Measurements from ENCODE around the gene HDAC10. TPM values are rescaled to one million over a fixed set of nuclear protein-coding genes. Genes with fewer than 3 reads are reported as not detected.

Gene HDAC10
- polyA plus RNA-seq, 1 of the 3 experiments (the other 2 are of a cell fraction) = 51.9 TPM

GRCh38 chr22:50294319-50294656, 43.2 kb upstream of the HDAC10 start:
- Histone ChIP-seq H4K20me1 (ENCODE audit: insufficient read depth) (peaks cover 96% of the 10 kb centered on the region), H3K9ac (peak overlapping the region; percentile 68; the same call in 1 of the 2 replicates), H3K9me2 (no peaks in the 10 kb centered on the region), H3K36me3 (replicated peaks in 1 of 2; ENCODE audit: control insufficient read depth in 1 of 2, insufficient read depth in 2 of 2, low read length in 1 of 2) (peaks cover 8 to 17% of the 10 kb centered on the region in 2 experiments), H3K79me2 (ENCODE audit: insufficient read depth) (peaks cover 99% of the 10 kb centered on the region), H3K27me3 (ENCODE audit: insufficient read depth) (no peaks in the 10 kb centered on the region), H3K27ac (ENCODE audit: low read depth in 2 of 2, low read length in 1 of 2) (peak overlapping the region; percentile 7 to 80; a peak in 3 of 4 replicates), H3K9me3 (no peaks in the 10 kb centered on the region), H3K4me1 (ENCODE audit: control insufficient read depth in 1 of 2, insufficient read depth in 2 of 2, low read depth in 1 of 2, low read length in 1 of 2) (peaks cover 6 to 22% of the 10 kb centered on the region in 2 experiments; a peak in 3 of 4 replicates), H3K4me2 (peak overlapping the region; percentile 84; the same call in 1 of the 2 replicates), H3F3A (replicated peaks; ENCODE audit: insufficient read depth) (peaks cover 13% of the 10 kb centered on the region), H3K4me3 (ENCODE audit: low read depth in 2 of 2, low read length in 1 of 2) (no peak overlapping the region; a peak in 1 of 4 replicates), H2AFZ (ENCODE audit: low read depth) (no peak overlapping the region)
- ChIA-PET POLR2A (no interaction called here), CTCF (interaction anchor here (0.7 to 2.6 kb wide), 6 partner anchors 10 to 54 kb away, joined by 3 to 12 read pairs (median 4); no protein-coding TSS in a partner anchor)
- DNase-seq = no peak
- TF ChIP-seq USF2 (IDR thresholded peaks at IDR 0.05; ENCODE audit: borderline replicate concordance, low read depth, low read length) = no peak
- no peak for TF ChIP-seq SIN3A (IDR thresholded peaks at IDR 0.05; ENCODE audit: borderline replicate concordance, low read depth, low read length)
- no peak for TF ChIP-seq RFX5 (IDR thresholded peaks at IDR 0.05; ENCODE audit: low read length)
- no peak for TF ChIP-seq REST (IDR thresholded peaks at IDR 0.05; ENCODE audit: low read depth, low read length)
- TF ChIP-seq EZH2phosphoT487 (IDR thresholded peaks at IDR 0.05; ENCODE audit: borderline replicate concordance, low read depth) = no peak
- WGBS (ENCODE audit: low lambda C conversion rate) = 48% methylated on average over 5 of the region's 5 CpGs

- Histone ChIP-seq H3F3A (replicated peaks; ENCODE audit: insufficient read depth) (peaks cover 13% of the 10 kb centered on the region), H3K4me2 (peak overlapping the region; percentile 84), H3K4me3 (ENCODE audit: low read depth in 2 of 2, low read length in 1 of 2) (peak overlapping the region; percentile 17 to 49; a peak in 2 of 4 replicates), H3K27ac (ENCODE audit: low read depth in 2 of 2, low read length in 1 of 2) (peak overlapping the region; percentile 63 to 80), H2AFZ (ENCODE audit: low read depth) (no peak overlapping the region), H3K36me3 (replicated peaks in 1 of 2; ENCODE audit: control insufficient read depth in 1 of 2, insufficient read depth in 2 of 2, low read length in 1 of 2) (peaks cover 10 to 23% of the 10 kb centered on the region in 2 experiments), H3K9ac (peak overlapping the region; percentile 68; the same call in 1 of the 2 replicates), H4K20me1 (ENCODE audit: insufficient read depth) (peaks cover 98% of the 10 kb centered on the region), H3K4me1 (ENCODE audit: control insufficient read depth in 1 of 2, insufficient read depth in 2 of 2, low read depth in 1 of 2, low read length in 1 of 2) (peaks cover 6 to 22% of the 10 kb centered on the region in 2 experiments; a peak in 3 of 4 replicates), H3K9me2 (no peaks in the 10 kb centered on the region), H3K27me3 (ENCODE audit: insufficient read depth) (no peaks in the 10 kb centered on the region), H3K79me2 (ENCODE audit: insufficient read depth) (peaks cover 100% of the 10 kb centered on the region), H3K9me3 (no peaks in the 10 kb centered on the region)
- 62% methylated on average over 6 of the region's 42 CpGs for WGBS (ENCODE audit: low lambda C conversion rate)
- ChIA-PET CTCF (interaction anchor here (0.7 to 2.6 kb wide), 7 partner anchors 9 to 53 kb away, joined by 3 to 12 read pairs (median 3); no protein-coding TSS in a partner anchor), POLR2A (no interaction called here)
- peak; percentile 60 for DNase-seq
- TF ChIP-seq EP300 (IDR thresholded peaks at IDR 0.05; ENCODE audit: borderline replicate concordance in 1 of 2, low read depth in 1 of 2, low read length in 1 of 2) (peak in 1 of 2 experiments; percentile 57; a peak in 1 of 4 replicates), TCF12 (IDR thresholded peaks at IDR 0.05) (peak; percentile 72), NFIC (IDR thresholded peaks at IDR 0.05; ENCODE audit: borderline replicate concordance) (peak; percentile 40; the same call in 1 of the 2 replicates), RXRA (IDR thresholded peaks at IDR 0.05; ENCODE audit: borderline replicate concordance, low read depth) (no peak), POLR2AphosphoS5 (IDR thresholded peaks at IDR 0.05; ENCODE audit: low read depth, low read length) (0 out of 2 replicates have a peak, but pooled peaks have one; percentile 15), TEAD4 (IDR thresholded peaks at IDR 0.05; ENCODE audit: borderline replicate concordance, insufficient read depth) (peak; percentile 99), REST (IDR thresholded peaks at IDR 0.05; ENCODE audit: low read depth, low read length) (no peak)
Measured at GRCh38 chr22:50293441-50294318, 42.6 kb upstream of the HDAC10 start.
